ENCODE results near the gene SLC22A2.

GRCh38 chr6:160273750-160274149, 15.1 kb upstream of the SLC22A2 start:
- TF ChIP-seq, protein P1, sequence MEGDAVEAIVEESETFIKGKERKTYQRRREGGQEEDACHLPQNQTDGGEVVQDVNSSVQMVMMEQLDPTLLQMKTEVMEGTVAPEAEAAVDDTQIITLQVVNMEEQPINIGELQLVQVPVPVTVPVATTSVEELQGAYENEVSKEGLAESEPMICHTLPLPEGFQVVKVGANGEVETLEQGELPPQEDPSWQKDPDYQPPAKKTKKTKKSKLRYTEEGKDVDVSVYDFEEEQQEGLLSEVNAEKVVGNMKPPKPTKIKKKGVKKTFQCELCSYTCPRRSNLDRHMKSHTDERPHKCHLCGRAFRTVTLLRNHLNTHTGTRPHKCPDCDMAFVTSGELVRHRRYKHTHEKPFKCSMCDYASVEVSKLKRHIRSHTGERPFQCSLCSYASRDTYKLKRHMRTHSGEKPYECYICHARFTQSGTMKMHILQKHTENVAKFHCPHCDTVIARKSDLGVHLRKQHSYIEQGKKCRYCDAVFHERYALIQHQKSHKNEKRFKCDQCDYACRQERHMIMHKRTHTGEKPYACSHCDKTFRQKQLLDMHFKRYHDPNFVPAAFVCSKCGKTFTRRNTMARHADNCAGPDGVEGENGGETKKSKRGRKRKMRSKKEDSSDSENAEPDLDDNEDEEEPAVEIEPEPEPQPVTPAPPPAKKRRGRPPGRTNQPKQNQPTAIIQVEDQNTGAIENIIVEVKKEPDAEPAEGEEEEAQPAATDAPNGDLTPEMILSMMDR (IDR thresholded peaks at IDR 0.05) = no peak
- TF ChIP-seq POLR2A (IDR thresholded peaks at IDR 0.05) = no peak
